Body of pancreas (tissue), 4 donors: ENCODE measurements around the gene RABL3.

ENCODE experiments used
- CTCF ChIP-seq, 7 experiments: fragments of 450-650 bp in 4 of 7; fragments of 200-600 bp in 3 of 7; sonication (generic) in 3 of 7; IDR thresholded peaks; one replicate each; pipeline ENCODE4 v1.5.1; 2016 to 2019; ENCODE audit warnings: antibody characterized with exemption in 7 of 7
- POLR2A ChIP-seq, 3 donors: fragments of 450-650 bp; IDR thresholded peaks; one replicate each; pipeline ENCODE4 v1.6.1; 2016; ENCODE audit warnings: antibody characterized with exemption in 3 of 3, mild to moderate bottlenecking in 2 of 3

- TF ChIP-seq POLR2A (IDR thresholded peaks at IDR 0.05) (no peak), CTCF (IDR thresholded peaks at IDR 0.05) (no peak)
Measured at GRCh38 chr3:120683671-120684301, 58.5 kb downstream of the RABL3 start.
